Mammary epithelial cell (primary cell): ENCODE data around the gene CLDND1.

Source experiments
- CTCF ChIP-seq, 2 donors: IDR thresholded peaks in 1 of 2; conservative IDR thresholded peaks in 1 of 2; 2 replicates each; pipeline ENCODE4 v1.5.1; 2011 to 2012; ENCODE audit warnings: inconsistent platforms in 2 of 2, low read length in 2 of 2, mild to moderate bottlenecking in 2 of 2, control low read depth in 1 of 2, low read depth in 1 of 2; ENCODE audit not compliant: insufficient read depth in 1 of 2; ENCODE audit errors: extremely low read depth in 1 of 2
- EZH2 ChIP-seq: IDR thresholded peaks from 2 replicates; pipeline ENCODE4 v1.6.1; 2012; ENCODE audit warnings: low read length, inconsistent platforms, borderline replicate concordance

- TF ChIP-seq CTCF (conservative IDR thresholded peaks at IDR 0.05 in 1 of 2, IDR thresholded peaks at IDR 0.05 in 1 of 2; ENCODE audit: extremely low read depth in 1 of 2, insufficient read depth in 1 of 2, low read depth in 1 of 2, low read length in 2 of 2) = no peak
- TF ChIP-seq EZH2 = no peak
Observed at GRCh38 chr3:98551236-98551635, 28.5 kb upstream of the CLDND1 start.
